ENCODE data around the gene DNLZ. TPM values are rescaled to one million over a fixed set of nuclear protein-coding genes. Genes with fewer than 3 reads are reported as not detected.
A peak's percentile ranks its signal among the peaks of the same experiment; 100 is the strongest.

Gene DNLZ
- total and polyA plus RNA-seq, 4 donors = 2.0 to 7.1 (median 4.5) TPM

DNA sequence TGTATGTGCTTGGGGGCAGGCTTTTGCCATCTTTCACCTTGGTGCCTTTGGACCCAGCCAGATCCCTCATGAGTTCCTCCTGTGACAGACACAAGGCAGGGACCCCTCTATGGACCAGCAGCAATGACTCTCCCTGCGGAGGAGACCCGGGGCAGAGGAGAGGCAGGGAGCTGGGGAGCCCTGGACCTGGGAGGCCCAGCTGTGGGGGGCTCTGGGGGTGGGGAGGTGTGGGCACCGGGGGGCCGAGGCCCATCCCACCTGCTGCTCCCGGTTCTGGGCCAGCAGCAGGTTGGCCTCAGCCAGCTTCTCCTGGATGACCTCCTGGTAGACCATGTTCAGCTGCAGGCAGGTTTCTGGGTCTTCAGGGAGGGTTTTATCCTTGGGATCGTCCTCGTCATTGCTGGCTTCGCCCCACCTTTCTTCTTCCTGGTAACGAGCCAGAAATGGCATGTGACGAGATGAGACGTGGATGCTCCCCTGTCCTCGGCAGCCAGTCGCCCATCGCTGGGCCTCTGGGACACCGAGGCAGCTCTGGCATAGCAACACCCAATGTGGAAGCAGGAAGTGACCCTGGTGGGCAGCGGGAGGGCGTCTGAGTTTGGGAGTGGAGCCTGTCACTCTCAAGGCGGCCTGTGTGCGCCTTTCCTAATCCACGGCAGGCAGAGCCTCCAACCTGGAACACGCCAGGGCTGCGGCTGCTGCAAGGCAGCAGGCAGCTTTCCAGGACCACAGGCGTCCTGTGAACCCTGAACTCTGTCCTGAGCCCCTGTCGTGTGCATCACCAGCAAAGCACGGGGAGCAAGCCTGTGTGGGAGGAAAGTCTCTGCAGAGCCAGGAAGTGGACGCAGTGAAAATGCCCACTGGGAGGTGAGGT lies 32.0 kb upstream of the DNLZ start:
- no peak overlapping the region for H3K4me3 ChIP-seq (ENCODE audit: low read depth in 1 of 3, low read length in 3 of 3)
- peaks cover 10 to 52% (median 38%) of the 10 kb centered on the region in 4 donors for H3K4me1 ChIP-seq (ENCODE audit: control insufficient read depth in 4 of 4, insufficient read depth in 4 of 4, low read length in 3 of 4)
- DNase-seq (ENCODE audit: low spot score) = no peak
- H3K9me3 ChIP-seq (ENCODE audit: control insufficient read depth in 4 of 4, low read length in 3 of 4) = no peaks in the 10 kb centered on the region
- WGBS = 45% methylated on average over 26 of the region's 26 CpGs
- peak overlapping the region; percentile 78 to 84 for H3K27ac ChIP-seq (ENCODE audit: low read depth in 1 of 2, low read length in 2 of 2)
- peak overlapping the region in 1 of 2 donors; percentile 2 for H3K9ac ChIP-seq (ENCODE audit: low read depth in 1 of 2, low read length in 2 of 2)
- TF ChIP-seq YY1 (IDR thresholded peaks at IDR 0.05) = peak; percentile 78
- peak; percentile 76 to 89 for TF ChIP-seq RXRA (IDR thresholded peaks at IDR 0.05)
- TF ChIP-seq TAF1 (conservative IDR thresholded peaks at IDR 0.05) = no peak
- TF ChIP-seq, protein P1, sequence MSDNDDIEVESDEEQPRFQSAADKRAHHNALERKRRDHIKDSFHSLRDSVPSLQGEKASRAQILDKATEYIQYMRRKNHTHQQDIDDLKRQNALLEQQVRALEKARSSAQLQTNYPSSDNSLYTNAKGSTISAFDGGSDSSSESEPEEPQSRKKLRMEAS (IDR thresholded peaks at IDR 0.05) = peak; percentile 80
- no peak for TF ChIP-seq NR2F2 (IDR thresholded peaks at IDR 0.05)
- TF ChIP-seq, protein P2, sequence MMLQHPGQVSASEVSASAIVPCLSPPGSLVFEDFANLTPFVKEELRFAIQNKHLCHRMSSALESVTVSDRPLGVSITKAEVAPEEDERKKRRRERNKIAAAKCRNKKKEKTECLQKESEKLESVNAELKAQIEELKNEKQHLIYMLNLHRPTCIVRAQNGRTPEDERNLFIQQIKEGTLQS (IDR thresholded peaks at IDR 0.05) = no peak
- TF ChIP-seq GABPA (IDR thresholded peaks at IDR 0.05 in 1 of 2, conservative IDR thresholded peaks at IDR 0.05 in 1 of 2) = peak in 1 of 2 donors; percentile 79
- peak; percentile 31 for TF ChIP-seq FOXA2 (IDR thresholded peaks at IDR 0.05)
- peak in 1 of 2 donors; percentile 86 for TF ChIP-seq EGR1 (IDR thresholded peaks at IDR 0.05; ENCODE audit: low read depth in 2 of 2)
- TF ChIP-seq, protein P3, sequence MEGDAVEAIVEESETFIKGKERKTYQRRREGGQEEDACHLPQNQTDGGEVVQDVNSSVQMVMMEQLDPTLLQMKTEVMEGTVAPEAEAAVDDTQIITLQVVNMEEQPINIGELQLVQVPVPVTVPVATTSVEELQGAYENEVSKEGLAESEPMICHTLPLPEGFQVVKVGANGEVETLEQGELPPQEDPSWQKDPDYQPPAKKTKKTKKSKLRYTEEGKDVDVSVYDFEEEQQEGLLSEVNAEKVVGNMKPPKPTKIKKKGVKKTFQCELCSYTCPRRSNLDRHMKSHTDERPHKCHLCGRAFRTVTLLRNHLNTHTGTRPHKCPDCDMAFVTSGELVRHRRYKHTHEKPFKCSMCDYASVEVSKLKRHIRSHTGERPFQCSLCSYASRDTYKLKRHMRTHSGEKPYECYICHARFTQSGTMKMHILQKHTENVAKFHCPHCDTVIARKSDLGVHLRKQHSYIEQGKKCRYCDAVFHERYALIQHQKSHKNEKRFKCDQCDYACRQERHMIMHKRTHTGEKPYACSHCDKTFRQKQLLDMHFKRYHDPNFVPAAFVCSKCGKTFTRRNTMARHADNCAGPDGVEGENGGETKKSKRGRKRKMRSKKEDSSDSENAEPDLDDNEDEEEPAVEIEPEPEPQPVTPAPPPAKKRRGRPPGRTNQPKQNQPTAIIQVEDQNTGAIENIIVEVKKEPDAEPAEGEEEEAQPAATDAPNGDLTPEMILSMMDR (IDR thresholded peaks at IDR 0.05; ENCODE audit: low read depth, low read length, missing input control) = no peak
- peak in 1 of 2 donors; percentile 47 for TF ChIP-seq JUND (IDR thresholded peaks at IDR 0.05)
- peak; percentile 88 to 97 for TF ChIP-seq HNF4A (conservative IDR thresholded peaks at IDR 0.05)
- peak; percentile 45 for TF ChIP-seq FOXA1 (IDR thresholded peaks at IDR 0.05)
- no peak for TF ChIP-seq HNF4G (IDR thresholded peaks at IDR 0.05)
- TF ChIP-seq RAD21 (IDR thresholded peaks at IDR 0.05) = peak in 1 of 2 donors; percentile 52
- TF ChIP-seq, protein P4, sequence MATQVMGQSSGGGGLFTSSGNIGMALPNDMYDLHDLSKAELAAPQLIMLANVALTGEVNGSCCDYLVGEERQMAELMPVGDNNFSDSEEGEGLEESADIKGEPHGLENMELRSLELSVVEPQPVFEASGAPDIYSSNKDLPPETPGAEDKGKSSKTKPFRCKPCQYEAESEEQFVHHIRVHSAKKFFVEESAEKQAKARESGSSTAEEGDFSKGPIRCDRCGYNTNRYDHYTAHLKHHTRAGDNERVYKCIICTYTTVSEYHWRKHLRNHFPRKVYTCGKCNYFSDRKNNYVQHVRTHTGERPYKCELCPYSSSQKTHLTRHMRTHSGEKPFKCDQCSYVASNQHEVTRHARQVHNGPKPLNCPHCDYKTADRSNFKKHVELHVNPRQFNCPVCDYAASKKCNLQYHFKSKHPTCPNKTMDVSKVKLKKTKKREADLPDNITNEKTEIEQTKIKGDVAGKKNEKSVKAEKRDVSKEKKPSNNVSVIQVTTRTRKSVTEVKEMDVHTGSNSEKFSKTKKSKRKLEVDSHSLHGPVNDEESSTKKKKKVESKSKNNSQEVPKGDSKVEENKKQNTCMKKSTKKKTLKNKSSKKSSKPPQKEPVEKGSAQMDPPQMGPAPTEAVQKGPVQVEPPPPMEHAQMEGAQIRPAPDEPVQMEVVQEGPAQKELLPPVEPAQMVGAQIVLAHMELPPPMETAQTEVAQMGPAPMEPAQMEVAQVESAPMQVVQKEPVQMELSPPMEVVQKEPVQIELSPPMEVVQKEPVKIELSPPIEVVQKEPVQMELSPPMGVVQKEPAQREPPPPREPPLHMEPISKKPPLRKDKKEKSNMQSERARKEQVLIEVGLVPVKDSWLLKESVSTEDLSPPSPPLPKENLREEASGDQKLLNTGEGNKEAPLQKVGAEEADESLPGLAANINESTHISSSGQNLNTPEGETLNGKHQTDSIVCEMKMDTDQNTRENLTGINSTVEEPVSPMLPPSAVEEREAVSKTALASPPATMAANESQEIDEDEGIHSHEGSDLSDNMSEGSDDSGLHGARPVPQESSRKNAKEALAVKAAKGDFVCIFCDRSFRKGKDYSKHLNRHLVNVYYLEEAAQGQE (IDR thresholded peaks at IDR 0.05) = peak; percentile 63
- TF ChIP-seq, protein P5, sequence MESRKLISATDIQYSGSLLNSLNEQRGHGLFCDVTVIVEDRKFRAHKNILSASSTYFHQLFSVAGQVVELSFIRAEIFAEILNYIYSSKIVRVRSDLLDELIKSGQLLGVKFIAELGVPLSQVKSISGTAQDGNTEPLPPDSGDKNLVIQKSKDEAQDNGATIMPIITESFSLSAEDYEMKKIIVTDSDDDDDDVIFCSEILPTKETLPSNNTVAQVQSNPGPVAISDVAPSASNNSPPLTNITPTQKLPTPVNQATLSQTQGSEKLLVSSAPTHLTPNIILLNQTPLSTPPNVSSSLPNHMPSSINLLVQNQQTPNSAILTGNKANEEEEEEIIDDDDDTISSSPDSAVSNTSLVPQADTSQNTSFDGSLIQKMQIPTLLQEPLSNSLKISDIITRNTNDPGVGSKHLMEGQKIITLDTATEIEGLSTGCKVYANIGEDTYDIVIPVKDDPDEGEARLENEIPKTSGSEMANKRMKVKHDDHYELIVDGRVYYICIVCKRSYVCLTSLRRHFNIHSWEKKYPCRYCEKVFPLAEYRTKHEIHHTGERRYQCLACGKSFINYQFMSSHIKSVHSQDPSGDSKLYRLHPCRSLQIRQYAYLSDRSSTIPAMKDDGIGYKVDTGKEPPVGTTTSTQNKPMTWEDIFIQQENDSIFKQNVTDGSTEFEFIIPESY (IDR thresholded peaks at IDR 0.05) = no peak
- peak; percentile 83 for TF ChIP-seq SP1 (IDR thresholded peaks at IDR 0.05)
- H3K36me3 ChIP-seq (ENCODE audit: control insufficient read depth in 4 of 4, insufficient read depth in 3 of 4, low read depth in 1 of 4, low read length in 3 of 4) = peaks cover 0 to 36% (median 17%) of the 10 kb centered on the region in 4 donors
- H3K27me3 ChIP-seq (ENCODE audit: control insufficient read depth in 4 of 4, insufficient read depth in 4 of 4, low read length in 3 of 4) = no peaks in the 10 kb centered on the region
